Activated CD8-positive, alpha-beta memory T cell treated with anti-CD3 and anti-CD28 coated beads, Interleukin-2, amount 50 U/mL, for 24 hours (primary cell): ENCODE measurements around the gene CNN3.

ENCODE experiments used
- DNase-seq: peaks from one replicate; pipeline ENCODE4 v3.0.0-alpha.2; 2020; ENCODE audit errors: extremely low read depth

CNN3 gene

GRCh38 chr1:94856004-94856403, 70.9 kb downstream of the CNN3 start:
- no peak for DNase-seq

- DNase-seq: no peak
Measured at GRCh38 chr1:94855307-94855700, 71.6 kb downstream of the CNN3 start.

DNA sequence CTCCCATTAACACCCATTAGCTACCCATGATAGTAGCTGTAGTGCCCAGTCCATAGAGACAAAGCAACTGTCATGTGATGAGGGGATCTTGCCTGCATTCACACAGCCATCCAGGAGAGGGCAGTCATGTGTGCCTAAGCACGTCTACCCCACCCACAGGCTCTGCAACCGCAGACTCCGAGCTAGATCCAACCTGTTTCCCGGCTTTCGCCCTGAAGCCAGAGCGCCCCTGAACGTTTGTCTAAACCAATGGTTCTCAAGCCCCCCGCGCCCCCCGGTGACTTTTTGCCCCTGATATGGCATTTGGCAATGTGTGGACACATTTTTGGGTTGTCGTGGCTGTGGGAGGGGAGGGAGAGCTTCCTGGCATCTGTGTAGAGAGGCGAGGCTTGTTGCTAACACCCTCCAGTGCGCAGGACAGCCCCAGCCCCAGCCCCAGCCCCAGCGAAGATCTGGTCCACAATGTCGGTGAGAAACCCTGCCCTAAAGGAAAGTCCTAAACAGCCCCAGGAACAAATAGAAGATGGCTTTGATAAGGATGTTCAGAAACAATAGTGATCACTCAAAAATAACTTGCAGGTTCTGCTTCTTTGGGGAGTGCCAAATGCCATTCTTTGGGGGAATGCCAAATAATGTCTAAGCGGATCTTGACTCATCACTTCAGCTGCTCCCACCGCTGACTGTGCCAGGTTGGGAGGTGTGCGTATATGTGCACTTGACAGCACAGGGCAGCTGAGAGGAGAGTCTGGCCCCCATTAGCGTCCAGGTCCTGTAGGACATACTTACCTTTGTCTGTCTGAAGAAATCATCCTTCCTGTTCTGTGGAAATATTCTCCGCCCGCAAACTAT, 72.2 kb downstream of the CNN3 start:
- peak; percentile 44 for DNase-seq

DNA sequence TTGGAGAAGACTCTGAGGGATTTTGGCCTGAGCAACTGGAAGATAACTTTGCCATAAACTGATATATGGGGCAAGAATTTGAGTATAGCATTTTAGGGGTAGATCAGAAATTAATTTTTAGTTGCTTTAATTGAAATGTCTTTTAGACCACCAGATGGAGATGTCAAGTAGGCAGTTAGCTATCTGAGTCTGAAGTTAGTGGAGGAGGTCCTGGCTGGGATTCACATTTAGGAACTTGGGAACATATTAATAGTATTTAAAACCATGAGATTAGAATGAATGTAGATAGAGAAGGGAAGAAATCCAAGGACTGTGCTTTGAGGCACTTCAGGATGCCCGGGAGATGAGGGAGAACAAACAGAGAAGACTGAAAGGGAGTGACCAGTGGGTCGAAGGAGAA, 74.1 kb downstream of the CNN3 start:
- DNase-seq: no peak

- DNase-seq: no peak
Measured at GRCh38 chr1:94851571-94851970, 75.3 kb downstream of the CNN3 start.
